SU-DHL-6 (cell line): Measurements from ENCODE around the gene IL24.

Experiments used
- H2AFZ ChIP-seq: fragments of 200-600 bp; sonication (generic); 2 replicates; pipeline ENCODE4 v1.6.1; 2014; ENCODE audit warnings: low read depth, mild to moderate bottlenecking, moderate library complexity, mixed read lengths, antibody characterized with exemption, low read length; ENCODE audit not compliant: severe bottlenecking
- H3F3A ChIP-seq: fragments of 200-600 bp; shearing (Covaris generic); 2 replicates; pipeline ENCODE4 v1.6.0; 2016; ENCODE audit warnings: antibody characterized with exemption, mild to moderate bottlenecking; ENCODE audit not compliant: insufficient read depth
- H3K27ac ChIP-seq: fragments of 200-600 bp; sonication (generic); 2 replicates; pipeline ENCODE4 v1.5.1; 2016; ENCODE audit warnings: low read depth, mild to moderate bottlenecking, low read length, moderate library complexity, mixed read lengths
- H3K27me3 ChIP-seq: fragments of 200-600 bp; sonication (generic), shearing (Covaris generic); 2 replicates; pipeline ENCODE4 v1.6.0; 2014; ENCODE audit warnings: mild to moderate bottlenecking, low read length
- H3K36me3 ChIP-seq: fragments of 200-600 bp; sonication (generic); 2 replicates; pipeline ENCODE4 v1.6.1; 2014; ENCODE audit warnings: mild to moderate bottlenecking, low read length, mixed read lengths
- H3K4me2 ChIP-seq: fragments of 300-600, 200-600 bp; shearing (Covaris generic), sonication (generic); 2 replicates; pipeline ENCODE4 v1.6.0; 2014; ENCODE audit warnings: low read length, low read depth, mild to moderate bottlenecking; ENCODE audit not compliant: poor library complexity, severe bottlenecking
- H3K4me3 ChIP-seq: fragments of 200-600 bp; sonication (generic); 2 replicates; pipeline ENCODE4 v1.5.1; 2014; ENCODE audit warnings: antibody characterized with exemption, low read length, mild to moderate bottlenecking, mixed read lengths; ENCODE audit not compliant: insufficient read depth, poor library complexity, severe bottlenecking
- H3K79me2 ChIP-seq: fragments of 200-600 bp; sonication (generic); 2 replicates; pipeline ENCODE4 v1.6.1; 2014; ENCODE audit warnings: mild to moderate bottlenecking, low read length, moderate library complexity; ENCODE audit not compliant: insufficient read depth
- H3K9ac ChIP-seq: fragments of 200-600 bp; sonication (generic); 2 replicates; pipeline ENCODE4 v1.7.0; 2014; ENCODE audit warnings: mild to moderate bottlenecking, low read length
- H3K9me2 ChIP-seq: fragments of 200-600 bp; sonication (generic); replicated peaks from 2 replicates; pipeline ENCODE4 v1.6.1; 2014; ENCODE audit warnings: low read length; ENCODE audit not compliant: insufficient read depth
- H3K9me3 ChIP-seq: fragments of 200-600 bp; sonication (generic); 2 replicates; pipeline ENCODE4 v1.6.1; 2014; ENCODE audit warnings: low read length, mixed read lengths; ENCODE audit not compliant: insufficient read depth
- H4K20me1 ChIP-seq: fragments of 200-600 bp; sonication (generic); 2 replicates; pipeline ENCODE4 v1.6.1; 2014; ENCODE audit warnings: low read depth, mild to moderate bottlenecking, antibody characterized with exemption, low read length, moderate library complexity, mixed read lengths
- CTCF ChIP-seq: fragments of 200-600 bp; sonication (generic); IDR thresholded peaks from one replicate; pipeline ENCODE4 v1.5.1; 2017; ENCODE audit warnings: antibody characterized with exemption, mild to moderate bottlenecking, low read length, moderate library complexity; ENCODE audit not compliant: insufficient read depth, poor library complexity, severe bottlenecking
- EZH2phosphoT487 ChIP-seq: fragments of 200-600 bp; sonication (generic), shearing (Covaris generic); conservative IDR thresholded peaks from 2 replicates; pipeline ENCODE4 v1.6.1; 2018; ENCODE audit warnings: mild to moderate bottlenecking, antibody characterized with exemption, low read length, moderate library complexity, mixed read lengths

IL24 gene

GRCh38 chr1:206866062-206866461, 31.2 kb upstream of the IL24 start:
- Histone ChIP-seq H3F3A (no peaks in the 10 kb centered on the region), H2AFZ (no peak overlapping the region), H3K9me2 (no peaks in the 10 kb centered on the region), H3K4me2 (no peak overlapping the region), H3K27me3 (no peaks in the 10 kb centered on the region), H3K9me3 (no peaks in the 10 kb centered on the region), H3K36me3 (no peaks in the 10 kb centered on the region), H3K9ac (no peak overlapping the region), H4K20me1 (no peaks in the 10 kb centered on the region), H3K27ac (no peak overlapping the region), H3K4me3 (no peak overlapping the region), H3K79me2 (no peaks in the 10 kb centered on the region)
- TF ChIP-seq EZH2phosphoT487 (no peak), CTCF (no peak)

- Histone ChIP-seq H3K9me2 (no peaks in the 10 kb centered on the region), H3K79me2 (no peaks in the 10 kb centered on the region), H4K20me1 (no peaks in the 10 kb centered on the region), H3K4me2 (no peak overlapping the region), H3K27me3 (no peaks in the 10 kb centered on the region), H3K36me3 (no peaks in the 10 kb centered on the region), H3K9me3 (no peaks in the 10 kb centered on the region), H3F3A (no peaks in the 10 kb centered on the region), H3K9ac (no peak overlapping the region), H3K4me3 (no peak overlapping the region), H3K27ac (no peak overlapping the region), H2AFZ (no peak overlapping the region)
- TF ChIP-seq CTCF, result no peak
- TF ChIP-seq EZH2phosphoT487, result no peak
Measured at GRCh38 chr1:206867239-206867638, 30.0 kb upstream of the IL24 start.

- Histone ChIP-seq H2AFZ (no peak overlapping the region), H3K9me2 (no peaks in the 10 kb centered on the region), H3K4me3 (no peak overlapping the region), H3K79me2 (no peaks in the 10 kb centered on the region), H3K9me3 (no peaks in the 10 kb centered on the region), H3F3A (no peaks in the 10 kb centered on the region), H4K20me1 (no peaks in the 10 kb centered on the region), H3K27ac (no peak overlapping the region), H3K9ac (no peak overlapping the region), H3K36me3 (no peaks in the 10 kb centered on the region), H3K4me2 (no peak overlapping the region), H3K27me3 (no peaks in the 10 kb centered on the region)
- TF ChIP-seq EZH2phosphoT487 (no peak), CTCF (no peak)
Measured at GRCh38 chr1:206867716-206868115, 29.5 kb upstream of the IL24 start.
